ENCODE data around the gene COX20. TPM values are rescaled to one million over a fixed set of nuclear protein-coding genes. Genes with fewer than 3 reads are reported as not detected.

The COX20 gene
- total and polyA plus RNA-seq, 2 of the 13 experiments (the other 11 are each of a cell fraction or from before 2014, with no cell fraction given), result 34.4 to 95.8 TPM

DNA sequence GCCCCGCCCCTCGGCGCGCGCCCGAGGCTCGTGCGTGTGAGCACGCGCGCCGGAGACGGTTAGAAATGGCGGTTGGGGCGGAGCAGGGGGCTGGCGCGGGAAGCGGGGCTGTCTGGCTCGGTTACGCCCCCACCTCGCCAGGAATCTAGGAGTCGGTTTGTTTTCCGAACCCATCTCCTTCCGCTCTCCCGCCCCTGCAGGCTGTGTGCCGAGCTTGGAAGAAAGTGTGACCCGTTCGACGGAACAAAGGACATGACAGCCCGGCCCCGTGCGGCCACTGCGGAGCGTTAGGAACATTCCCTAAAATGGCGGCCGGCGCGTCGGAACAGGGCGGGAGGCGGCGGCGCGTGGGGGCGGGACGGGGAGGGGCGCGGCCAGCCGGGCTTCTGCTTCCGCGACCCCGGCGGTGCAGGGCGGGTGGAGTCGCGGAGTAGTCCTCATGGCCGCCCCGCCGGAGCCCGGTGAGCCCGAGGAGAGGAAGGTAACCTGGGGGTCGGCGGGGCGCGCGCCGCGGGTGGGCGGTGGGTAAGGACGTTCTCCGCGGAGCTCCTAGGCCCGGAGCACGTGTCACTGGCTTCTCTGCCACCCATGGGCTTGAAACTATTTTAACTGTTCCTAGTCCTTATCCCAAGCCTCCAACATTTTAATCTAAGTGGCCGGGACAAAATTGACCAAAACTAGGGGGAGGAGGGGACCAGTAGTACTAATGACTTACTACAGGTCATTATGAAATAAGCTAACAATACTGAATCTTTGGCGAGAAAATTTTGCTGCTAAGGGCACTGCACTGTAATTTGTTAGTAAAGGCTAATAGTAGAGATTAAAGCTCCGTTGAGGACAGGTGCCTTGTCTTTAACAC lies at the start of gene COX20 (continued):
- no peak for TF ChIP-seq NFATC3 (CRISPR knock-in tag; IDR thresholded peaks at IDR 0.05)
- no peak for TF ChIP-seq XBP1 (CRISPR knock-in tag; IDR thresholded peaks at IDR 0.05)
- TF ChIP-seq HDAC1 (CRISPR knock-in tag; IDR thresholded peaks at IDR 0.05), result peak; percentile 53
- TF ChIP-seq HES4 (CRISPR knock-in tag; IDR thresholded peaks at IDR 0.05; ENCODE audit: borderline replicate concordance), result peak; percentile 32; the same call in 1 of the 2 replicates
- TF ChIP-seq STAT5B (CRISPR knock-in tag; IDR thresholded peaks at IDR 0.05), result no peak
- no peak for TF ChIP-seq ZNF180 (CRISPR knock-in tag; IDR thresholded peaks at IDR 0.05; ENCODE audit: borderline replicate concordance, low read depth)
- TF ChIP-seq ATAD3A (CRISPR knock-in tag; IDR thresholded peaks at IDR 0.05), result no peak
- TF ChIP-seq ZMAT5 (CRISPR knock-in tag; IDR thresholded peaks at IDR 0.05; ENCODE audit: borderline replicate concordance, low read depth), result 0 out of 2 replicates have a peak, but pooled peaks have one; percentile 80
- 0 out of 2 replicates have a peak, but pooled peaks have one; percentile 6 for TF ChIP-seq ZNF577 (CRISPR knock-in tag; IDR thresholded peaks at IDR 0.05; ENCODE audit: borderline replicate concordance, low read depth)
- no peak for TF ChIP-seq IRX3 (CRISPR knock-in tag; IDR thresholded peaks at IDR 0.05; ENCODE audit: borderline replicate concordance, low read depth)
- TF ChIP-seq HDAC6 (IDR thresholded peaks at IDR 0.05; ENCODE audit: low read depth, low read length), result no peak
- peak; percentile 61; the same call in 1 of the 2 replicates for TF ChIP-seq ZNF776 (CRISPR knock-in tag; IDR thresholded peaks at IDR 0.05)
- TF ChIP-seq ZBTB7A (CRISPR knock-in tag; IDR thresholded peaks at IDR 0.05), result peak; percentile 66; the same call in 1 of the 2 replicates
- peak; percentile 5; the same call in 1 of the 2 replicates for TF ChIP-seq NFKBIZ (CRISPR knock-in tag; IDR thresholded peaks at IDR 0.05)
- no peak for TF ChIP-seq NBN (conservative IDR thresholded peaks at IDR 0.05)
- no peak for TF ChIP-seq ZNF256 (CRISPR knock-in tag; conservative IDR thresholded peaks at IDR 0.05)
- no peak for TF ChIP-seq RNF219 (CRISPR knock-in tag; IDR thresholded peaks at IDR 0.05)
- TF ChIP-seq, protein P1, sequence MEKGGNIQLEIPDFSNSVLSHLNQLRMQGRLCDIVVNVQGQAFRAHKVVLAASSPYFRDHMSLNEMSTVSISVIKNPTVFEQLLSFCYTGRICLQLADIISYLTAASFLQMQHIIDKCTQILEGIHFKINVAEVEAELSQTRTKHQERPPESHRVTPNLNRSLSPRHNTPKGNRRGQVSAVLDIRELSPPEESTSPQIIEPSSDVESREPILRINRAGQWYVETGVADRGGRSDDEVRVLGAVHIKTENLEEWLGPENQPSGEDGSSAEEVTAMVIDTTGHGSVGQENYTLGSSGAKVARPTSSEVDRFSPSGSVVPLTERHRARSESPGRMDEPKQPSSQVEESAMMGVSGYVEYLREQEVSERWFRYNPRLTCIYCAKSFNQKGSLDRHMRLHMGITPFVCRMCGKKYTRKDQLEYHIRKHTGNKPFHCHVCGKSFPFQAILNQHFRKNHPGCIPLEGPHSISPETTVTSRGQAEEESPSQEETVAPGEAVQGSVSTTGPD (CRISPR knock-in tag; IDR thresholded peaks at IDR 0.05), result no peak
- TF ChIP-seq SKI (IDR thresholded peaks at IDR 0.05; ENCODE audit: partially characterized antibody), result no peak
- TF ChIP-seq ZNF142 (CRISPR knock-in tag; IDR thresholded peaks at IDR 0.05), result no peak; the same call in 1 of the 2 replicates

Measured in HepG2 (cell line).